ENCODE results near the gene EVX1.

EVX1 gene

DNA sequence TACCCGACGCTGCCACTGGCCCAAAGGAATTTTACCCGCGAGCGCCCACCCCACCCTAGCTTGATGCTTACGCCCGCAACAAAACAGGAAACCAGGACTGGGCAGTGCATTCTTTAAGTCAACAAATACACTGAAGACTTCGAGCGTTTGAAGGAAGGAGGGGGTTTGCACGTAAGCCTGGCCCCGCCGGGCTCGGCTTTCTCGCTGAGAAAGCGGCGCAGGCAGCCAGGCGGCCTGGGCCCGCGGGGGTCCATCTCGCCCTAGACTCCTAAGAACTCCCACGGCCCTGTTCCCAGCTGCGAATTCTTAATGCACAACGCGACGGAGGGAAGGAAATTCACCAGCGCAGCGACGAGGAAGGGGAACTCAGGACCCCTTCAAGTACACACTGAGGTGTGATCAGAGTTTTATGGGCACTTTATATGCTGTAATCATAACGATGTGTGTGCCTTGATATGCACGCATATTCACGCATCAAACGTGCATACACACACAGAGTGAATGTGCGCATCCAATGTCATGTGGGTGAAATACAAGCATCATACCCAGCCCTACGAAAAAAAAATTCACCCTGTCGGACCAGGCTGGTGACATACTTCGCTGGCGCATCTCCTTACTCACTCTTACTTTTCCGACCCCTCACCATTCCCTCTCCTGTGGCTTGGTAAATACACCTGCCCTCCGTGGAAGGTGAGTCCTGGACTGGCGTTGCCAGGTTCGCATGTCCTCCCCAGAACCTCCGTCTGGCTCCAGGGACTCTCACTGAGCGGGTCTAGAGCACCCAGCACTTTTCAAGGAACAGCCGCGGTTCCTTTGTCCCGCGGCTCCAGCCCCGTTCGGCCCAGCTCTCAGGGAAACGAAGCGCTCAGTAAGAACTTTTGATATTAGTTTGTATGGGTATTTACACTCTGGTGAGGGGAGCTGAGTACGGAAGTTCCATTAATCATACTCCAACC is 37.0 kb upstream of the EVX1 start:
- peak; percentile 53 for DNase-seq

DNA sequence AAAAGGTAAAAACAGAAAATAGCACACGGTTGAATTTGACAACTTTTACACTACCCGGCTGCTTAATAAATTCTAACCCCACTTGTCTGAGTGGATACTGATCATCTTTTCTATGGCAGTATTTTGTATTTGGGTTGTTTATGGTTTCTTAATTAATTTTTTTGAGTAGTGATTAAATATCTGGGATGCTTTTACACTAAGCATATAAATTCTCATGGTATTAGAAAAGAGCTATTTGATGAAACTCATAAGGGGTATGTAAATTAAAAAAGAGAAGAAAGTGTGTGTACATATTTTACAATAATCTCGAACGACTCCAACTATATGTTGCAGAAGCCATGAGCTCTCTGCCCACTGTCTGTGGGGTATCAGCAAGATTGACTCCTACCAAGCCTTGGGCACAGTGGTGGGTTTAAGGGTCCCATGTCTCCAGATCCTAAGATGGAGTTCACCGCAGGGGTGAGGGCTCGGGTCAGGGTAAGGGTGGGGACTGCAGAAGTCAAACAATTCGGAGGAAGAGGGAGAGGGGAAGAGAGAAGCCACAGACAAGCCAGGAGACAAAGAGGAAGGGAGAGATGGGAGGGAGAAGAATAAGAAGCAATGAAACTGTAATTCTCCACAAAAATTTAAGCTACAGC is 35.1 kb upstream of the EVX1 start:
- DNase-seq = peak; percentile 22

DNA sequence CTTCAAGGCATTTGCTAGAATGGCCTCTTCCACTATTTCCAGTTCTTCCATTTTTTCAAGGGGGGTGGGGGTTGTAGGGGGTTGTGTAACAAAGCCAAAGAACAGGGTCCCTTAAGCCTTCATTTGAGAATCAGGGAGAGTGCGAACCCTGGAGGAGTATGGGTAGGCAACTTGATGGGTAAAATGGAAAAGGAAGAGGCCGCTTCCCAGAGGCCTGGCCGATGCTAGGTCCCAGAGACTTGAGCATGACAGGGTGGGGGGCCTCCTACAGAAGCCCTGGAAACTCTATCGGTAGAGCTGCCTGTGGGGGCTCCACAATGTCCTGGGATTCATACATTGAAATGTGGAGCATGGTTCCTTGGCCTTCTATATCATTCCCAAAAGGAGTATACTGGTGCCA is 33.6 kb upstream of the EVX1 start:
- DNase-seq = no peak

DNA sequence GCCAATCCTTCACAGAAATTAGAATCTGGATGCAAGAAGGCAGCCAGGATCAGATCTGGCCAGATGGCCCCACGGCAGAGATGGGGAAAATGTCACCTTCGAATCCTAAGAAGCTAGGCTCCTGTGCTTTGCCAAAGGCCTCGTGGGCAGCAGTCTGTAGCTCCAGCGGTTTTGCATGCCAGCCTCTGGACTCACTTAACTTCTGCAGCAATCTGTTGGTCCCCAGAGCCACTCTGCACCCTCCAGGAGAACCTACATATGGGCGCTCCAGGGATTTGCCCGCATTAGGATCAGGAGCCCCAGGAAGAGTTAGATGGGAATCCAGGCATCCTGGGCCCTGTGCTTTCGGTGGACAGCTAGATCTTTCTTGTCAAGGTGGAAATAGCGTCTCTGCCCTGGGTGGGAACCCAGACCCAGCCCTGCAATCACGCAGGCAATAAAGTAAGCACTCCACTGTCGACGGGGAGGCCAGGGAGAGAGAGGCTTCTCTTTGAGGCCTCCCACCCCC is 32.6 kb upstream of the EVX1 start:
- DNase-seq = no peak

DNA sequence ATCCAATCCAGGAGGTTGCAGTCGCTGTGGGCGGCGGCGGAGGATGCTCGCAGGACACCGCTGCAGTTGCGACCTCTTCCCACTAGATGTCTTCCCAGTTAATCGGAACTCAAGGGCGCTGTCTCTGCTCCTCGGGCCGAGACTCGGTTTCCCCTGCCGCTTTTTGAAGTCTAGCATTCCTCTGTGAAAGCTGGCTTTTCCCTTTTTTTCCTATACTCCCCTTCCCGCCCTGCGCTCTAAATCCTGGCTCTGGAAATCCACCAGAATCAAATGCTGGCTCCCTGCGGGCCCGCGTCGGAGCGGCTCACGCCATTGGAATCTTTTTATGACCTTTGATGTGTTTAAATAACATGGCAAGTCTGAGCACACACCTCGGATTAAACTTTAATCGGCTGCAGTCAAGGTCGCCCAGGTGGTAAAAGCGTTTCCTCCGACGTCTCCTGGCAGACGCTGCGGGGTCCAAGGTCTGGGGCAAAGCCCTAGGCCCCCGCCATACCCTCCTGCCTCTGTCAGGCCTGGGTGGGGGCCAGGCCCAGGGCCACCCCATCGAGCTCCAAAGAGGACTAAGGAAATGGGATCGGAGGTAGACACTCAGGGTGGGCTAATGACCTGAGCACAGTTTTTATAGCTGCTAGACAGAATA is 32.0 kb upstream of the EVX1 start:
- peak; percentile 83 for DNase-seq

DNA sequence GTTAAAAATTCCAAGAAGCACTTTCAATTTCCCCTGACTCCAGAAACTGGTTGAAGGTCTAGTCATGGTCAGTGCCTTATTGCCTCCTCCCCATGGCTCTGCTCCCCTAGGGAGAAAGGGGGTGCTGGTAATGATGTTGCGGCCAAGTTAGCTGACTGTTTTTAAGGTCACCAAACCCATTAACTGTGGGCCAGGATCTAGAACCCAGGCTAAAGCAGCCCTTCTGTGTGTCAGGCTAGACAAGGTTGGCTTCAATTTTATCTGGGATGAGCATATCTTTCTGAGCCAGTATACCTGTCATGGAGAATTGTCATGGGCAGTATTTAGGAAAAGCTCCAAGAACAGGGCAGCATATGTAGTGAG is 31.5 kb upstream of the EVX1 start:
- peak; percentile 29 for DNase-seq

DNA sequence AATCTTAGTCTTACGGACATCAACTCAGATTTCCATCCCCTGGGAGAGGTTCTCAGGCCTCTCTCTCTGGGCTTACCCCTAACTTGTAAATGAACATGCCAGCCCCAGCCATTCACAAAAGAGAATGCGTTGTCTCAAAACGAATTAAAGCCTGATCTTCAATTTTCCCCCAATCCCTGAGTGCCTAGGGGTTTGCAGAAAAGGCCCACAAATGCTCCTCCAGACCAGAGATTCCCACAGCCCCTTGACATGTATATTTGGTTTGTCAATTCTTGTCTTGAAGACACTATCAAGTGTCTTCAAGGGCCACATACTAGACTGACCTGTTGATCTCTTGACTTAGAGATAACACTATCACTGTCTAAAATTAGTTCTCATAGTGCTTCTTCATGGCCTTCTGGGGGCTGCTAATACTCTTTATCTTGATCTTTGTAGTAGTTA is 30.8 kb upstream of the EVX1 start:
- peak; percentile 38 for DNase-seq

DNA sequence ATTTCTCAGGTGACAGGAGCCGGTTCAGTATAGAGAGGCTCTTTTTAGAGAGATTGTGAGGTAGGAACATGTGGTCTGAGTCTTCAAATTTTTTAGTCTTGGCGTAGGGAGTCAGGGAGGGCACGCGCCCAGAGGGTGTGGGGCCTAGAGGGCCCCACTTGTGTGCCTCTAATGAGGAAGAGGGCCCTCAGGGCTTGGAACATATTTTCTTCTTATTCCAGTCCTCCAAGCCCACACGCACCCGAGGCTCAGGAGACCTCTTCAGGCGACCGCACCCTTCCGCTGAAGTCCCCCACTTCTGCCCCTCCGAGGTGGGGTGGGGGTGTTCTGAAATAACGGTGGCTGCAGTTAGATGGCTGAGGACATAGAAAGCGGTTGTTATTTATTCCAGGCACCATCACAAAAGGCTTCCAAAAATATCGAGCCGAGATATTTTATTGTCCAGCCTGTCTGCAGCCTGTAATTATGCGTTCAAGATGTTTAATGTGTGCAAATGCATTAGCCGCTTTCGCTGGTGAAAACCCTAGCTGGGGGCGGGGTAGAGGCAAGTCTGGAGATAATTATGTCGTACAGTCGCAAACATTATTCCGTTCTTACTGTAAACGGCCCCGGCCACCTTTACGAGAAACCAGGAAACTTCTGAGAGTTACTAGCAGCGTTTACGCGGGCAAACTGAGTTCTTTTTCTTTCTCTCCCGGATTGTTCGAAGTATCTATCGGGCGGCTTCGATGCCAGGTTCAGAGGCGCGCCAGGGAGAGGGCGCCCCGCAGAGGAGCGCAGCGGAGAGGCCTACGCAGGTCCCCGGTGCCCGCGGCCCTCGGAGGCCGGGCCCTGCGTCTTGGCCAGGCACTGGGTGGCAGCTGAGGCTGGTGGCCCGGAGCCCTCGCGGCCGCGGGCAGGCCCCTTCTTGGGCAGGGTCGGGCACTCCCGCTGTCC is 29.8 kb upstream of the EVX1 start:
- DNase-seq = peak; percentile 45

DNA sequence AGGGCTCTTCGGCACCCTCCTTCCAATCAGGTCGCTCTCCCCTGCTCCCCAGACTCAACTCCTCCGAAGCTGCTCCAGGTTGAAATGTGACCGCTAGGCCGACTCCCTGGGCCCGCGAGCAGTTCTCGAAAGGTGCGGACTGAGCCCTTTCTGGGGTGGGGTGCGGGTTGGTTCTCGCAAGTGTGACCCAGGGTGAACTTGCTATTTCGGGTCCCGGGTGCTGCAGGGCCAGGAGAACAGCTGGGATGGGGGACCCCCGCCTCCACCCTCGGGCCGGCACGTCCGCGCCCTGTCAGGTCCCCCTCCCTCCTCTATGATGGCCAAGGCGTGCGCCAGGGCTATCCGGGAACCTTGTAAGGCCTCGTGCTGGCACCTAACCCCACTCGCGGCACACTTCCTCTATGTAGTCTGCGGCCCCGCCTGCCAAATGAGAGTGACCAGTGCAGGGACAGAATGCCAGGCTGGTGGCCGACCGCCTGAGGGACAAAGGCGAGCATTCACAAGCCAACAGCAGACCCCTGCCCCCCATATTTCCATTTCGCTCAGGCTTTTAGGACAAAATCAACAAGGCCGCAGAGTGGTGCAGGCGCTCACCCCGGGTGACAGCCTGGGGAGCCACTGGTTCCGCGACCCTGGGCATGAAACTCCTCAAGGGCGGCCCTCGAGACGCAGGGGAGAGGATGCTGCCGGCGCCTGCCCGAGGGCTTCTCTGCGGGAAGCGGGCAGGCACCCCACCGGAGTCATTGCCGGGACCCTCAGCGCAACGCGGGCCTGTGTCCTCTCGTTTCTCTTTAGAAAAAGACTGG is 29.0 kb upstream of the EVX1 start:
- DNase-seq = peak; percentile 52

DNA sequence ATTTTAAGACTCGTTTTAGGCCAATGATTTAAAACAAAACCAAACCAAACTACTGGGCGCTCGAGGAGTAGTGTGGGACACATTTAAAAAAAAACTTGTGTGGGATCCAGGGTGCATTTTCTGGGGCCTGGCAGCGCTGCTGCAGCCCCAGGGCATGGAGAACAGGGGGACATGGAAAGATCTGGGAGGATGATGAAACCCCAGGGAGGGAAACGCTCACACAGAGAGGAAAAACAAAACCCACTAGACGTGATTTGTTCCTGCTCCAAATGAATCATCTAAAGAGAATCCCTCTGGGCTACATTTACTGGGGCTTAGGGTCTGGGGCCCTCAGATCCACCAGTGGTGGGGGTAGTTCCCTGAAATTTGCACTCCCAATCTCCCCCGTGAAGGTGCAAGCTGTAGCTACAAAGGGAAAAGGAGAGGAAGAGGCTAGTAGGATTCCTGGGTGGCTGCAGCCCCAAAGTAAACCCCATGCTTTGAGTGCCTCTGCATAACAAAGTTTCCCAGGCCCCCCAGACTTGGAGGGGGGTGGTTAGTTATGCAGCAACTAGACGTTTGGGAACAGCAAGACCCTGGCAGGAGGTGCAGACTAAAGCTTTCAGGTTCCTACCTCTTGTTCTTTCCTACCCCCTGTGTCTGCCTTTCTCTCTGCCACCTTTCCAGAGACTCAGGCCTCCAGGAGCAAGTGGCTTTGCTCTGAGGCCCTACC is 28.2 kb upstream of the EVX1 start:
- DNase-seq = peak; percentile 49

DNA sequence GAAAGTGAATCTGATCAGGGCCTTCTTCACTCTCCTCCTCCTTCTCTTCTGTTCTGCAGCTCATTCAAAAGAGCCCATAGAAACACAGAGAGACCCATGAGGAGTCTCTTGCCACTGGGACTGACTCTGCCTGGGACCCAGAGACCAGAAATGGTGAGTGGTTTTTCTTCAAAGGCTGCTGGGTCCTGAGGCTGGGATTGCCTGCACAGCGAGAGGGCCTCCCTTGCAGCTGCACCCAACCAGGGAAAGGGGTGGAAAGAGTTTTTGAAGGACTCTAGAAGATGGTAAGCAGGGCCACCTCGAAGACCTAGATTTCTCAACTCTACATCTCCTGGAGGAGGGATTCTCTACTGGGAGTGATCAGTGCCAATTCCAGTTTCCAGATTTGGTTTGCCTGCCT is 27.2 kb upstream of the EVX1 start:
- peak; percentile 30 for DNase-seq

DNA sequence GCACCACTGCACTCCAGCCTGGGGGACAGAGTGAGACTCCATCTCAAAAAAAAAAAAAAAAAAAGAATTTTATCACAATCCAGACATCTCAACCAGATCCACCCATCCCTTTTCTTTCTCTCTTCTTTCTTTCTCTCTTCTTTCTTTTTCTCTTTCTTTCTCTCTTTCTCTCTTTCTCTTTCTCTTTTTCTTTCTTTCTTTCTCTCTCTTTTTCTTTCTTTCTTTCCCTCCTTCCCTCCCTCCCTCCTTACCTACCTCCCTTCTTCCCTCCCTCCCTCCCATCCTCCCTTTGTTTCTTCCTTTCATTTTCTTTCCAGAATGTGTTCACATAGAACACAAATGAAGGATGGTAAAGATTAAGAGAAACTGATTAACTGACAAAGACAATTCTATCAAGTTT is 24.7 kb upstream of the EVX1 start:
- no peak for DNase-seq

DNA sequence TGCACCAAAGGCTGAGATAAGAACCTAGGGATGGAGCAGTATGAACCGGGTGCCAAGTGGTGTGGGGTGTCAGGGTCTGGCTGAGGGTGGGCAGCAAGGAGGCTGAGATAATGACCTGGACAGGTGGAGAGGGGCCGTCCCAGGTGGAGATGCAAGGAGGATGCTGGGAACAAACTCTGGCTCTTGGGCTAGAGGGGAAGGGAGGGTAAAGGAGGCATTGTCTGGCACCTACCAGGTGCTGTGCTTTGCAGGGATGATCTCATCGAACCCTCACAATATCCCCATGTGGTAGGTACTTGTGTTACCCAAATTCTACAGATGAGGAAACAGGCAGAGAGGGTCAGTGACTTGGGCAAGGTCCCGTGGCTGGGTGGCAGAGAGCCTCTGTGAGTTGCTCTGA is 22.8 kb upstream of the EVX1 start:
- DNase-seq = no peak

DNA sequence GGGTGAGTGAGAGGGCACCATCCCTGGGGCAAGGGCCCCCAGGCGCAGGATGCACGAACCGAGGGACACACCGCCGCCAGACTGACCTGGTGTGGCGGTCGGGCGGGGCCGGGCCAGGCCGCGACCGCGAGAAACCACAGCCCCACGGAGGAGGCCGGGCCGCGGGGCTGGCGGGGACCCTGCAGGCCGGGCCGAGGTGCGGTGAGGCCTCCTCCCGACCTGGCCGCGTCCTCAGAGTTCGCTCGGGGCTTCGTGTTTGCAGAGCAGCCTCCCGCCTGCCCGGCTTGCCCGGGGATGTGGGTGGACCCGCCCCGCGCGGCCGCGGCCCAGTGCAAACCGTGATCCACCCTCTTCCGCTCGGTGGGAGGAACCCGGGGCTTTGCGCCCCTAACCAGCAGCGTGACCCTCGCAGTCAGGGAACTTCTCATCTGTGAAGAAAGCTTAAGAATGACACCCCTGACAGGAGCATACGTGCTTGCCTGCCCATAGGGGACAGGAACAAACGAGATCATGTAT is 22.1 kb upstream of the EVX1 start:
- DNase-seq = peak; percentile 46

DNA sequence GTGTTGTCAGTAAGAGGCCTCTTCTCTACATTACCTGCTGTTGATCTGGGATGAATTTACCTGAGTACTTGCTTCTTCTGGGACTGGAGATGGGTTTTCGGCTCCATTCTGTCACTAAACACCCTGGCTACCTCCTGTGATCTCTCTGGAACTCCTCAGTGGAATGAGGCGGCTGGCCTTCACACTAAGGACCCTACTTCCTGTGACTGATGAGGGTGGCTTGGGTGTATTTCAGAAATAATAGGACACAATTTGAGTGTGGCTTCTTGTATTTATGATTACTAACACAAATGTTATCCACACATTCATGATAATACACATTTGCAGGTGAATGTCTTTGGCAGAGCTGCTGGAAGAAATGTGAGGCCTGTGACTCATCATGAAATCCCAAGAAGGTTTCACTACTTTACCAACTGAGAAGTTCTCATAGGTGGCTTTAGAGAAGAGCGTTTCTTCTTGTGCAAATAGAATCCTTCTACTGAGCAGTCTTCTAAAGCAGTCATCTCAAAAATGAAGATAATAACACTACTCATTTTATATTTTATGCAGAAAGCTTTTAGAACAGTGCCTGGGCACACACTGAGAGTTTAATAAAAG is 21.3 kb upstream of the EVX1 start:
- peak; percentile 29 for DNase-seq

DNA sequence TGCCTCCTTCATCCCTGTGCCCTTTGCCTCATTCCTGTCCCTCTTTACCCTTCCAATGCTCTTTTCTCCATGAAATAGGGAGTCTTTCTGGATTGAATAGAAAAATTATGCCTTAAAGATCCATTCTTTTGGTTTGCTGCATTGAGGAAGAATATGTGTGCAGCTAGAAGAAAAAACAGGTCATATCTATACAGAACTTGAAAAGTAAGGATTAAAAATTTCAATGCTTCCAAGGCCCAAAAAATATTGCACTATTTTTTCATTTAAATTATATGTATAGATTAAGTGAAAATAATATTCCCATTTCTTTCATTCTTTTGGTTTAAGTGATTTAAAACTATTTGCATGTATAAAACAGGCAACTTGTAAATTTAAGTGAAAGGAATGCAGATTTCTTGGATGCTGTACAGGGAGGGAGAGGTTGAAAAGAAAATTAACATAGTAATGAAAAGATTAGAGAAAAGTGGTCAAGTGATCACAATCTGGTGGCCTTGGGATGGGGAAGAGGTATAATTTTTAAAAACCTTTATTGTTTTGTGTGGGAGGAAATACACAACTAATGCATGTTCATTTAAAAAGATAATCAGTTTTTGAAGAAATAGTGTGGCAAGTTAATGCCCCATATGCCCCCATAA is 18.5 kb upstream of the EVX1 start:
- DNase-seq = no peak

DNA sequence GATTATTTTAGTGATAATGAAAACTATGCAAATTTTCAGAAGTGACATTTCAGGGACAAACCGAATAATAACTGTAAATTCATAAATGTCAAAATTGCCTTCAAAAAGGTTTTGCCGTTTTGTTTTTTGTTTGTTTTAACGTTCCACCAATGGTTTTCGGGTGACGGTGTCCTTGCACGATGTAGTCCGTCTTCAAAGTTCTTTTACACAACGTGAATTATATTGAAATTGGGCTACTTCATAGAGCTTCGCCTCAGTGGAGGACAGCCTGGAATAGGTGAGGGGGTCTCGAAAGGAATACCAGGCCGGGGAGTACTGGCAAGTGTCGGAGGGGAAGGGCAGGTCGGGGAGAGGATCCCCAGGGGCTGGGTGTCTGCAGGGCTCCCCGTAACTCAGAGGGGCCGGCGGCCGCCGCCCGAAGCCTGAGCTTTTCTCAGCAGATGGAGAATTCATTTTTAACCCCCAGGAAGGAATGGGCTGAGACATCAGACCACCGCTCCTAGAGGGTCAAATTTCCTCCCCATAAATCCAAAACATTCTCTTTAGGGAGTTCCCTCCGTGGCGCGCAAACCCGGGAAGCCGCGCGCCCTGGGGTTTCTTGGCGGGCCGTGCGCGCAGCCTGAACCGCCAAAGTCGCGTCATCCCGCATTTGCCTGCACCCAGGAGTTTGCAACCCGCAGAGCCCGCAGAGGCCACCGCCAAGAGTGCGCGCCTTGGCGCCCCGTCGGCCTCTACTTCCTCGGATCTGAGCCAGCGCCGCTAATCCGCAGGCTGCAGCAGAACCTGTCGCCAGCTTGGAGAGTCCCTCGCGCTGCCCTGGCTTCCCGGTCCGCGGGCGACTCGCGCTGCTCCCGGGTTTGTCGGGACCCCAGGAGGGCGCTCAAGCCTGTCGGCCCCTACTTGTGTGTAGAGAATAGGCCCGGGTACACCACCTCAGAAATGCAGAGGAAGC is 17.3 kb upstream of the EVX1 start:
- peak; percentile 68 for DNase-seq

DNA sequence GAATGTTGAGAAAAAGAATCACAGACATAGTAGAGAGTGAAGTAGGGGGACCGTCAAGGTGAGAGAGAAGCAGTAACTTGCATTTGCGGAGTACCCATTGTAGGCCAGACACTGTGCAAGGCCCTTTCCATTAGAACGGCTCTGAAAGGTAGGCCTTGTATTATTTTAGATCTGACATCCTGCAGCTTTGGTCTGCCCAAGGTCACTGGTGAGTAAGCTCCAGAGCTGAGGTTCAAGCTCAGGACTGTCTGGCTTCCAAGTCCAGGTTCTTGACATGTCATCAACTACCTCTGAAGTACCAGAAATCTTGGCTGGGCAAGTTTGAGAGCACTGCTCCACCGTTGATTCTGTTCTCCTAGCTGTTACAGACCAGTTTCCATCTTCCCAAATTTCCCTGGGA is 13.2 kb upstream of the EVX1 start:
- peak; percentile 41 for DNase-seq
